Progenitor cell of endocrine pancreas (in vitro differentiated cells): ENCODE results near the gene RETN. TPM values are rescaled to one million over a fixed set of nuclear protein-coding genes. Genes with fewer than 3 reads are reported as not detected.

Experiments used
- DNase-seq: peaks from one replicate; pipeline ENCODE4 v3.0.0; 2021; ENCODE audit warnings: low spot score; ENCODE audit not compliant: unreplicated experiment
- H3K27ac Mint-ChIP-seq: 2 replicates; pipeline ENCODE4 v1.8.0; 2021; ENCODE audit warnings: mild to moderate bottlenecking, moderate library complexity, mixed read lengths
- H3K27me3 Mint-ChIP-seq: 2 replicates; pipeline ENCODE4 v1.8.0; 2021; ENCODE audit warnings: mixed read lengths
- H3K36me3 Mint-ChIP-seq: 2 replicates; pipeline ENCODE4 v1.8.0; 2022; ENCODE audit warnings: mixed read lengths; ENCODE audit not compliant: insufficient read depth
- H3K4me1 Mint-ChIP-seq: 2 replicates; pipeline ENCODE4 v1.8.0; 2021; ENCODE audit warnings: low read depth, mixed read lengths
- H3K4me3 Mint-ChIP-seq: 2 replicates; pipeline ENCODE4 v1.8.0; 2021; ENCODE audit warnings: low read depth, mild to moderate bottlenecking, moderate library complexity, mixed read lengths
- H3K9me3 Mint-ChIP-seq: 2 replicates; pipeline ENCODE4 v1.8.0; 2021; ENCODE audit warnings: low read depth, mixed read lengths
- CTCF ChIP-seq: fragments of 200-600 bp; sonication (generic); IDR thresholded peaks from one replicate; pipeline ENCODE4 v1.5.0; 2021; ENCODE audit warnings: antibody characterized with exemption, mild to moderate bottlenecking; ENCODE audit not compliant: unreplicated experiment
- total RNA-seq: library from RNA; stranded (reverse); gene quantifications from 2 replicates; pipeline ENCODE4 v1.2.1, GENCODE V29; 2021

Gene RETN
- total RNA-seq, 1 donor from 2014 or later, result not detected

- no peak for DNase-seq
- Mint-ChIP-seq H3K27me3 (peaks cover 74% of the 10 kb centered on the region), H3K36me3 (no peaks in the 10 kb centered on the region), H3K27ac (no peak overlapping the region), H3K4me1 (no peaks in the 10 kb centered on the region), H3K9me3 (no peaks in the 10 kb centered on the region), H3K4me3 (no peak overlapping the region)
- TF ChIP-seq CTCF, result no peak
These were observed 5.5 kb downstream of the RETN start for GRCh38 chr19:7674010-7675005.

- no peaks in the 10 kb centered on the region for H3K9me3 Mint-ChIP-seq
- no peak for DNase-seq
- H3K36me3 Mint-ChIP-seq, result no peaks in the 10 kb centered on the region
- H3K27ac Mint-ChIP-seq, result no peak overlapping the region
- no peaks in the 10 kb centered on the region for H3K4me1 Mint-ChIP-seq
- TF ChIP-seq CTCF, result no peak
- H3K27me3 Mint-ChIP-seq, result peaks cover 62% of the 10 kb centered on the region
- H3K4me3 Mint-ChIP-seq, result no peak overlapping the region
These were observed 7.5 kb downstream of the RETN start for GRCh38 chr19:7676376-7676775.

- TF ChIP-seq CTCF, result no peak
These were observed 8.0 kb downstream of the RETN start, which contains the start of gene MCEMP1 for GRCh38 chr19:7676854-7677253. TSS of gene MCEMP1 (plus strand) at chr19:7677090. CDS start at chr19:7677121, 31 bp downstream.

GRCh38 chr19:7677669-7678311 lies 8.9 kb downstream of the RETN start:
- Mint-ChIP-seq H3K27me3 (peaks cover 50% of the 10 kb centered on the region), H3K4me1 (peaks cover 2% of the 10 kb centered on the region), H3K27ac (no peak overlapping the region), H3K4me3 (no peak overlapping the region), H3K36me3 (no peaks in the 10 kb centered on the region), H3K9me3 (no peaks in the 10 kb centered on the region)
- TF ChIP-seq CTCF, result no peak
- no peak for DNase-seq

More at GRCh38 chr19:7676854-7677253, 8.0 kb downstream of the RETN start, which contains the start of gene MCEMP1:
- Mint-ChIP-seq H3K27me3 (peaks cover 57% of the 10 kb centered on the region), H3K4me1 (peaks cover 1% of the 10 kb centered on the region), H3K4me3 (no peak within 1 kb of the TSS), H3K9me3 (no peaks in the 10 kb centered on the region), H3K36me3 (no peaks in the 10 kb centered on the region), H3K27ac (no peak within 1 kb of the TSS)
- no peak for DNase-seq
